ENCODE data around the gene CACNB4.
A peak's percentile ranks its signal among the peaks of the same experiment; 100 is the strongest.

The CACNB4 gene

DNA sequence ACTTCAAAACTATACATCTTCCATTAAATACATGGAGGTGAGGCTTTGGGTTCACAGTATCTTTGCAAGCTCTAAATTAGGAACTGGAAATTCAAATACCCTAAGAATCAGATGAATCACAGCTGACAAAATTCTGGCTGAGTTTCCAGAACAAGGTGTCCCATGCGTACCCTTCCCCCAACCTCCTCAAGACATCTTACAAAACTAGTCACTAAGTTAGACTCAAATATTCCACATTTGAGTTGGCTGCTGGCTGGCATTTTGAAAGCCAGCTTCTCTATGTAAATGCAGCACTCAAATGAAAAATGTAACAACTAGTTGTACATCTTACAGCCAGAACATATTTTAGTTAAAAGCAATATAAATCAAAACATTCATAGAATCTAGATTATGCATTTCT lies 139.6 kb downstream of the CACNB4 start:
- no peak for DNase-seq (ENCODE audit: insufficient read length, low spot score)
- TF ChIP-seq, protein P1, sequence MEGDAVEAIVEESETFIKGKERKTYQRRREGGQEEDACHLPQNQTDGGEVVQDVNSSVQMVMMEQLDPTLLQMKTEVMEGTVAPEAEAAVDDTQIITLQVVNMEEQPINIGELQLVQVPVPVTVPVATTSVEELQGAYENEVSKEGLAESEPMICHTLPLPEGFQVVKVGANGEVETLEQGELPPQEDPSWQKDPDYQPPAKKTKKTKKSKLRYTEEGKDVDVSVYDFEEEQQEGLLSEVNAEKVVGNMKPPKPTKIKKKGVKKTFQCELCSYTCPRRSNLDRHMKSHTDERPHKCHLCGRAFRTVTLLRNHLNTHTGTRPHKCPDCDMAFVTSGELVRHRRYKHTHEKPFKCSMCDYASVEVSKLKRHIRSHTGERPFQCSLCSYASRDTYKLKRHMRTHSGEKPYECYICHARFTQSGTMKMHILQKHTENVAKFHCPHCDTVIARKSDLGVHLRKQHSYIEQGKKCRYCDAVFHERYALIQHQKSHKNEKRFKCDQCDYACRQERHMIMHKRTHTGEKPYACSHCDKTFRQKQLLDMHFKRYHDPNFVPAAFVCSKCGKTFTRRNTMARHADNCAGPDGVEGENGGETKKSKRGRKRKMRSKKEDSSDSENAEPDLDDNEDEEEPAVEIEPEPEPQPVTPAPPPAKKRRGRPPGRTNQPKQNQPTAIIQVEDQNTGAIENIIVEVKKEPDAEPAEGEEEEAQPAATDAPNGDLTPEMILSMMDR (IDR thresholded peaks at IDR 0.05; ENCODE audit: insufficient read depth, missing control alignments): no peak
- FAIRE-seq: no peak

DNA sequence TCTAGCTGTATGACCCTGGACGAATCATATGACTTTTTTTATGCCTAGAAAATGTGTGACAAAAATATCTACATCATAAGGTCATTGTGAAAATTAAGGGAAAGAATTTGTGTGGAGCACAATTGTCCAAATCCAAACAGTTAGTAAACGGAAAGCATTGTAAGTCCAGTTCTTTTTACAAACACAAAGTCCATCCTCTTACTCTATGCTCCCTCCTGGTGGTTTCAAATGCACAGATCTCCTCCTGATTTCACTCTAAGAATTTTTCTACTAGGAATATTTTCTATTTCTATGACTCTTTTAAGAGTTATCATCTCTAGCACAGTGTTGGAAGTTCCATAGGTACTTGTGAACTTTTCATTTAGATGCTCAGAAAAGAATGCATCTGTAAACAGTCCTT lies 145.4 kb downstream of the CACNB4 start:
- no peak for DNase-seq (ENCODE audit: insufficient read length, low spot score)
- no peak for FAIRE-seq
- TF ChIP-seq, protein P1 (IDR thresholded peaks at IDR 0.05; ENCODE audit: insufficient read depth, missing control alignments): no peak

DNA sequence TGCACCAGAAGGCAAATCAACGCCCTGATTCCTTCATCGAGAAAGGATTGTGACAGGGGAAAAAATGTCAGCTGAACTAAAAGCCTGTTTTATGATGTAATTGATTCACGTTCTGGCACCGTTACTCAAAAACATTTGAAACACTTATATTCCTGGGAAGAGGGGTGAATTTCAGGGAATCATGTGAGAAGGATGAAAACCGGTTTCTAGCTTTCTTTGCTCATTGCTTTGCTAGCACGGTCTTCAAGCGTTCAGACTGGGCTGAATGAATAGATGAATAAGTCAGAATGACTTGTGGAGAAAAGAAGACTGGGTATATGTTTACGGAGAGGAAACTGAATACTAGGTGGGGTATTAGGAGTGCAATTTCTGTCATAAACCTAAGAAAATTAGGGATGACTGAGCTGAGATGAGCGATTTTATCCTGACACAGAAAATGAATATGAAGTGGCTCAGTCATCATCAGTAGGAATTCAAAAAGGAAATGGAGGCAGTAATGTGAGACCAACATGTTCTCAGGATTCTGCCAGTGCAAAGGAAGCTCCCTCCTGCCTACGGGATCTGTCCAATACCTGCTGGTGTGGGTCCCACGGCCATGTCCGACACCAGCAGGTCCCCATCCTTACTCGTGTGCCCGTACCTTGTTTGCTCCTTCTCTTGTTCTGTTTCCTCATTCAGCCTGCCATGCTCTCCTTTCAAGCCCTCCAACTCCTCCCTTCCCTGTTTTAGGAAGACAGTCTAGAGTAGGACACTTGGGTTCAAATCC lies 146.0 kb downstream of the CACNB4 start:
- FAIRE-seq: no peak
- TF ChIP-seq, protein P1 (IDR thresholded peaks at IDR 0.05; ENCODE audit: insufficient read depth, missing control alignments): no peak

DNA sequence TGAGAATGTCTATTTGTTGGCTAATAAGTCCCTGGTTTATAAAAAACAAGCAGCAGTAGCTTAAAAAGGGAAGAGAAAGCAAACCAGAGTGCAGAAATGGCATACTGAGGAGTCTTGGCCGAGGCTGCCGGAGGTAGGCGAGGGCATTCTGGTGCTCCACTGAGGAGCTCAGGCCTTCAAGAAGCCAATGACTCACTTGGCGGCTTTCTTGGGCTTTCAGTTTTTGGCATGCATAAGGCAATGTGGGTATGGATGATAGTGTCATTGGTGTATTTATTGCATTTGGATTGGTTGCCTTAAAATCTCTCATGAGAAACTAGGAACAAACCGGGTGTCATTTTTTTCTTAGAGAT lies 151.1 kb downstream of the CACNB4 start:
- FAIRE-seq (no peak), DNase-seq (ENCODE audit: insufficient read length, low spot score) (no peak)
- TF ChIP-seq, protein P1 (IDR thresholded peaks at IDR 0.05; ENCODE audit: insufficient read depth, missing control alignments): no peak

More for the DNA sequence above, 146.0 kb downstream of the CACNB4 start:
- DNase-seq (ENCODE audit: insufficient read length, low spot score): no peak

DNA sequence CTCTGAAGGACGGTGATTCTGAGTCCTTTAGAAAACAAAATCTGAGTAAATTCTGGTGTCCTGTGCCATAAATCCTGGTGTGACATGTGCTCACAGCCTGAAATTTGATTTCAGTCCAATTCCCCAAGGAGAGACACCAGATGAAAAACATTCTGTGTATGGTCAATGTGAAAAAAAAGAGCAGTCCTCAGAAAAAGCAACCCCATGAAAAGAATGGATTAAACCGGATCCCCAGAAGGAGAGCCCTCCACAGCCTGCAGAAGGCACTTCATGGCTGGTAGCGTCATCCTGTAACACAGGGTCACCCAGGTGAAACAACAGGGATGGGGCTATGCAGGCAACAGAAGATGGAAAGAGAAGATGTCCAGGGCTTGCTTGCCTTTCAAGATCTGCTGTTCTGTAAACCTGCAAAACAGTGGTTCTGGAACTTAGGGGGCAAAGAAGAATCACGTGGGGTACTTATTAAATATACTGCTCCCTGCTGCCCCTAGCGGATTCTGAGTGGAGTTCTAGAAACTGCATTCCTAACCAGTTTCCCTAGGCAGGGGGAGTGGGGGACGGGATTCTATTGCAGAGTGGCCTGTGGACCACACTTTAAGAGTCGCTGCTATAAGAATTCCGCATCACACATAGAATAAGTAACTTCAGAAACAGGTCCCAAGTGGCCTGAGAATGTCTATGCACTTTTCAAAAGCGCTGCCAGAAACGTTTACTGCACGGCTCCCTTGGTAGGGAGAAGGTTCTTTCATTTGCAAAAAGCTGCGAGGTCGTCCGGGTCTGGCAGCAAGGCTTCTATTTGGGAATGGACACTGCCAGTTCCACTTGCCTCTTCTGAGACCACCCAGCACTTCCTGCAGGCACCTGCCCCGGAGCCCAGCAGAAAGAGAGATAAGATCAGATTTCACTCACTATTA lies 151.7 kb downstream of the CACNB4 start:
- FAIRE-seq: no peak
- no peak for DNase-seq (ENCODE audit: insufficient read length, low spot score)
- TF ChIP-seq, protein P1 (IDR thresholded peaks at IDR 0.05; ENCODE audit: insufficient read depth, missing control alignments): peak; percentile 23

DNA sequence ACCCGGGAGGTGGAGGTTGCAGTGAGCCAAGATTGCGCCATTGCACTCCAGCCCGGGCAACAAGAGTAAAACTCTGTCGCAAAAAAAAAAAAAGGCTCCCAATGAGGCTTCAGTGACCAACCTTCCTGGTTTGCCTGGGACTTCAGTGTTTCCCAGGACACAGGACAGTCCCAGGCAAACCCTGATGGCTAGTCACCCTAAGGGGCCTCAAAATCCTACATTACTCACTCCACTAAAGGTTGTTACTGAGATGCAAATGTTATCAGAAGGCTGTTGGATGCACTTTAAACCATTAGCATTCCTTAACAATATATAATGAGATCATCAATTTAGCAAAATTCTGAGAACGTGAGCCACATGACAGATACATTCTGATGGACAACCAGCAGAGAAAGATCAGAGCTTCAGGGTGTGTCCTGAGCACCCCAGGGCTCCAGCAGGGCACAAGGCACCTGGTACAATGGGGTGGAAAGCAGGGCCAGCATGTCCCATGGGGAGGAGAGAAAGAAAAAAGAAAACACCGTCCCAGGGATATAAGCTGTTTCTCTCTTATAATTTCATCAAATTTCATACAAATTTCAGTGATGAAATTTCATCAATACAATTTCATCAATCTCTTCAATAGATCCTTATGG lies 152.5 kb downstream of the CACNB4 start:
- DNase-seq (ENCODE audit: insufficient read length, low spot score) (no peak), FAIRE-seq (no peak)
- TF ChIP-seq, protein P1 (IDR thresholded peaks at IDR 0.05; ENCODE audit: insufficient read depth, missing control alignments): no peak

Data from D721Med (cell line).